K562 treated with DMSO at 1 percent for 48 hours (cell line): ENCODE data around the gene PPP3CB. TPM values are rescaled to one million over a fixed set of nuclear protein-coding genes. Genes with fewer than 3 reads are reported as not detected.

ENCODE experiments used
- total RNA-seq: library from RNA; unstranded; fragments of 300-600 nt; gene quantifications from 2 replicates; pipeline ENCODE4 v1.2.3, GENCODE V29; 2022; ENCODE audit warnings: low replicate concordance; ENCODE audit errors: extremely low read depth

Gene PPP3CB
- total RNA-seq, result not detected in 2 replicates

GRCh38 chr10:73495884-73496674 lies at the start of gene PPP3CB:
TSS of gene PPP3CB (minus strand) at chr10:73496024. CDS start at chr10:73495889, 135 bp downstream.

GRCh38 chr10:73433538-73433867 lies 62.3 kb downstream of the PPP3CB start, which contains the start of gene MSS51:
TSS of gene MSS51 (minus strand) at chr10:73433561. CDS start at chr10:73428284, 5,277 bp downstream.

GRCh38 chr10:73413528-73414229 lies 82.1 kb downstream of the PPP3CB start, which contains the start of gene ANXA7:
TSS of gene ANXA7 (minus strand) at chr10:73414058. CDS start at chr10:73400856, 13,202 bp downstream.

Other genes with a start within 250 kb of the PPP3CB start
- not detected in 2 replicates for gene DNAJC9, start 248.8 kb downstream of the PPP3CB start, total RNA-seq
- 145 TPM in 1 of 2 replicates, not detected in the other for gene MRPS16, start 243.4 kb downstream of the PPP3CB start, total RNA-seq
- gene CFAP70, start 137.2 kb downstream of the PPP3CB start, total RNA-seq, result not detected in 2 replicates
- gene ANXA7, start 82.0 kb downstream of the PPP3CB start, total RNA-seq, result 704 TPM in 1 of 2 replicates, not detected in the other
- gene MSS51, start 62.5 kb downstream of the PPP3CB start, total RNA-seq, result not detected in 2 replicates
- gene USP54, start 95.3 kb upstream of the PPP3CB start, total RNA-seq, result 371 TPM in 1 of 2 replicates, not detected in the other
- not detected in 2 replicates for gene MYOZ1, start 145.4 kb upstream of the PPP3CB start, total RNA-seq
- not detected in 2 replicates for gene SYNPO2L, start 160.0 kb upstream of the PPP3CB start, total RNA-seq
- not detected in 2 replicates for gene AGAP5, start 202.1 kb upstream of the PPP3CB start, total RNA-seq
- 136 TPM in 1 of 2 replicates, not detected in the other for gene SEC24C, start 248.3 kb upstream of the PPP3CB start, total RNA-seq